ENCODE data around the gene CLDN24. TPM values are rescaled to one million over a fixed set of nuclear protein-coding genes. Genes with fewer than 3 reads are reported as not detected.
"Not testable (repeated sequence)": the region's sequence is repeated elsewhere in the genome, so short reads cannot be mapped to it uniquely, and the experiment has no call there.

CLDN24 gene
- total RNA-seq, 2 experiments from 2014 or later, result not detected

DNA sequence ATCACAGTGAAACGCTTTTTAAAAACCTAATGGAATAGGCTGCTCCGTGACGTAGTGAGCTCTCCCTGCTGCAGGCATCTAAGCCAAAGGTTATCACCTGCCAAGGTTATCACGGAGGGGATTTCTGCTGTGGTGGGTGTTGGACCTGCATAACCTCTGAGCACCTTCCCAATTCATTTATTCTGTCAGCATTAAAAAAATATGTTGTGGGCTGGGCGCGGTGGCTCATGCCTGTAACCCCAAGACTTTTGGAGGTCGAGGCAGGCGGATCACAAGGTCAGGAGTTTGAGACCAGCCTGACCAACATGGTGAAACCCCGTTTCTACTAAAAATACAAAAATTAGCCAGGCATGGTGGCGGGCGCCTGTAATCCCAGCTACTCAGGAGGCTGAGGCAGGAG lies 1.8 kb upstream of the CLDN24 start:
- H3K27me3 Mint-ChIP-seq; H3K9me3 Mint-ChIP-seq (ENCODE audit: low read depth); H3K4me3 Mint-ChIP-seq; H3K27ac Mint-ChIP-seq; ATAC-seq; CTCF ChIA-PET; DNase-seq; H3K36me3 Mint-ChIP-seq; H3K4me1 Mint-ChIP-seq: not testable (repeated sequence)

GRCh38 chr4:183323295-183323694 lies 1.1 kb upstream of the CLDN24 start:
- H3K27ac Mint-ChIP-seq, result no peak overlapping the region
- peaks cover 9% of the 10 kb centered on the region for H3K4me1 Mint-ChIP-seq
- H3K27me3 Mint-ChIP-seq, result peaks cover 9% of the 10 kb centered on the region
- H3K36me3 Mint-ChIP-seq, result no peaks in the 10 kb centered on the region
- no peak for DNase-seq
- no peak overlapping the region for H3K4me3 Mint-ChIP-seq
- ATAC-seq, result no peak
- peaks cover 2% of the 10 kb centered on the region for H3K9me3 Mint-ChIP-seq (ENCODE audit: low read depth)
- CTCF ChIA-PET, result no interaction called here

GRCh38 chr4:183321516-183321915 lies 710 bp downstream of the CLDN24 start:
- ATAC-seq (no peak), DNase-seq (no peak)
- peaks cover 9% of the 10 kb centered on the region for H3K4me1 Mint-ChIP-seq
- peaks cover 11% of the 10 kb centered on the region for H3K27me3 Mint-ChIP-seq
- H3K27ac Mint-ChIP-seq, result peak overlapping the region; percentile 62
- H3K4me3 Mint-ChIP-seq, result no peak overlapping the region
- H3K9me3 Mint-ChIP-seq (ENCODE audit: low read depth), result peaks cover 2% of the 10 kb centered on the region
- H3K36me3 Mint-ChIP-seq, result no peaks in the 10 kb centered on the region
- CTCF ChIA-PET, result no interaction called here

GRCh38 chr4:183321079-183321478 lies 1.1 kb downstream of the CLDN24 start:
- H3K9me3 Mint-ChIP-seq (ENCODE audit: low read depth), result peaks cover 1% of the 10 kb centered on the region
- CTCF ChIA-PET, result no interaction called here
- DNase-seq, result no peak
- peaks cover 9% of the 10 kb centered on the region for H3K4me1 Mint-ChIP-seq
- H3K36me3 Mint-ChIP-seq, result no peaks in the 10 kb centered on the region
- no peak overlapping the region for H3K4me3 Mint-ChIP-seq
- H3K27ac Mint-ChIP-seq, result peak overlapping the region; percentile 62
- peak; percentile 33 for ATAC-seq
- peaks cover 14% of the 10 kb centered on the region for H3K27me3 Mint-ChIP-seq

- no peaks in the 10 kb centered on the region for H3K36me3 Mint-ChIP-seq
- H3K27me3 Mint-ChIP-seq, result peaks cover 14% of the 10 kb centered on the region
- no peaks in the 10 kb centered on the region for H3K9me3 Mint-ChIP-seq (ENCODE audit: low read depth)
- H3K4me1 Mint-ChIP-seq, result peaks cover 9% of the 10 kb centered on the region
- ATAC-seq, result no peak
- no peak within 1 kb of the TSS for H3K4me3 Mint-ChIP-seq
- no peak for DNase-seq
- CTCF ChIA-PET, result no interaction called here
- H3K27ac Mint-ChIP-seq, result no peak within 1 kb of the TSS
Measured at GRCh38 chr4:183320211-183321059, 1.8 kb downstream of the CLDN24 start, which contains the start of gene CLDN22. Gene CLDN22 (minus strand): TSS chr4:183320276. CDS start chr4:183320218, 58 bp downstream.

DNA sequence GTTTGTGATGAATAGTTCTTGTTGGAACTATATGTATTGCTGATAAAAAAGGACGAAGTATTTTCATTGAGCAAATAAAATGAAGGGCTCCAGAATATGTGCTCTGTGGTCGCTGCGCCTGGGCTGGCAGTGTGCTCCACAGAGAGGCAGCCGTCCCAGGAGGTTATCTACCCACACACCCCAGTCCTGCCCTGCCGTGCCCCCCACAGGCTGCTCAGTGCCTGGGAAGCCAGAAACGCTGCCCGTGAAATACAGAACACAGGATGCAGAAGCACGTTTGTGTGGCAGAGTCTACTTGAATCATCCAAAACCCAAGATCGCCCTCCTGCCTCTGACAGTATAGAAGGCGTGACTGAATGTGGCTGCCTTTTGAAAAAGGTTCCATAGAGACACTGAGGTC lies 3.6 kb downstream of the CLDN24 start:
- ATAC-seq, result no peak
- Mint-ChIP-seq H3K27me3 (peaks cover 14% of the 10 kb centered on the region), H3K27ac (no peak overlapping the region), H3K36me3 (no peaks in the 10 kb centered on the region), H3K9me3 (ENCODE audit: low read depth) (no peaks in the 10 kb centered on the region), H3K4me3 (no peak overlapping the region), H3K4me1 (peaks cover 9% of the 10 kb centered on the region)
- no peak for DNase-seq
- CTCF ChIA-PET, result no interaction called here

GRCh38 chr4:183314806-183315205 lies 7.4 kb downstream of the CLDN24 start:
- no peak for ATAC-seq
- H3K27me3 Mint-ChIP-seq, result peaks cover 10% of the 10 kb centered on the region
- no peaks in the 10 kb centered on the region for H3K9me3 Mint-ChIP-seq (ENCODE audit: low read depth)
- no peak overlapping the region for H3K27ac Mint-ChIP-seq
- H3K4me3 Mint-ChIP-seq, result no peak overlapping the region
- CTCF ChIA-PET, result no interaction called here
- no peaks in the 10 kb centered on the region for H3K4me1 Mint-ChIP-seq
- DNase-seq, result no peak
- H3K36me3 Mint-ChIP-seq, result no peaks in the 10 kb centered on the region

DNA sequence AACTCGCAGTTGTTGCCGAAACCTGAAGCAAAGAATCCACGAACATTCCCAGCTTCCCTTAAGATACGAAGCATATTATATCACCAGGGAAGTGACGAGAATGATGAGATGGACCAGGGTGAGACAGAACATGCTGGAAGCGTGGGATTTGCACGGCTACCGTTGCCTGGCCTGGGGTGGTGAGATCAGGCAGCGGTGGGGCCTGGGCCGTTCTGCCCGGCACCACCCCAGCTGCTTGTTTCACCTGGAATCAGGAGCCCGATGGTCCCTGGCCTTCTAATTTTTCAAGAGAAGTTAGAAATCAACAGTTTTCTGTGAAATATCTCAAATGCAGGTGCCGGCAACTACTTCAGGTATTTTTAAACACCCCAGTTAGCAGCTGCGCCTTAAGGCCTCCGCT lies 7.9 kb downstream of the CLDN24 start:
- Mint-ChIP-seq H3K4me1 (no peaks in the 10 kb centered on the region), H3K9me3 (ENCODE audit: low read depth) (no peaks in the 10 kb centered on the region), H3K27ac (no peak overlapping the region), H3K4me3 (no peak overlapping the region), H3K36me3 (no peaks in the 10 kb centered on the region), H3K27me3 (peaks cover 9% of the 10 kb centered on the region)
- no peak for DNase-seq
- no peak for ATAC-seq
- CTCF ChIA-PET, result no interaction called here

- DNase-seq (no peak), ATAC-seq (no peak)
- CTCF ChIA-PET, result no interaction called here
- H3K4me1 Mint-ChIP-seq, result no peaks in the 10 kb centered on the region
- no peaks in the 10 kb centered on the region for H3K9me3 Mint-ChIP-seq (ENCODE audit: low read depth)
- H3K36me3 Mint-ChIP-seq, result no peaks in the 10 kb centered on the region
- no peak overlapping the region for H3K27ac Mint-ChIP-seq
- H3K27me3 Mint-ChIP-seq, result peaks cover 12% of the 10 kb centered on the region
- no peak overlapping the region for H3K4me3 Mint-ChIP-seq
Measured at GRCh38 chr4:183312841-183313240, 9.4 kb downstream of the CLDN24 start.

DNA sequence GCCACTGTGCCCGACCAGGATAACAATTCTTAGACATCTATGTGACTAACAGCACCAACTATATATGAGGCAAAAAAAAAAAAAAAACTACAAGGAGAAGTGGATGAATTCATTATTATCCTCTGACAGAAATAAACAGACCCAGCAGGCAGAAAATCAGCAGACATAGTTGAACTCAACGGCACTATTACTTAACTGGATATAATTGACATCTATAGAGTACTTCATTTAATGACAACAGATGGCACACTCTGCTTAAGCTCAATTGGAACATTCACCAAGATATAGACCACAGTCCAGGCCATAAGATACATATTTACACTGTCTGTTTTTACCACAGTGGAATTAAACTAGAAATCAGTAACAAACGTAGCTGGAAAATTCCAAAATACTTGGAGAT lies 15.4 kb downstream of the CLDN24 start:
- CTCF ChIA-PET, result no interaction called here
- DNase-seq (no peak), ATAC-seq (no peak)
- no peaks in the 10 kb centered on the region for H3K4me1 Mint-ChIP-seq
- H3K36me3 Mint-ChIP-seq, result no peaks in the 10 kb centered on the region
- H3K9me3 Mint-ChIP-seq (ENCODE audit: low read depth), result no peaks in the 10 kb centered on the region
- no peak overlapping the region for H3K27ac Mint-ChIP-seq
- H3K27me3 Mint-ChIP-seq, result peaks cover 26% of the 10 kb centered on the region
- H3K4me3 Mint-ChIP-seq, result no peak overlapping the region

DNA sequence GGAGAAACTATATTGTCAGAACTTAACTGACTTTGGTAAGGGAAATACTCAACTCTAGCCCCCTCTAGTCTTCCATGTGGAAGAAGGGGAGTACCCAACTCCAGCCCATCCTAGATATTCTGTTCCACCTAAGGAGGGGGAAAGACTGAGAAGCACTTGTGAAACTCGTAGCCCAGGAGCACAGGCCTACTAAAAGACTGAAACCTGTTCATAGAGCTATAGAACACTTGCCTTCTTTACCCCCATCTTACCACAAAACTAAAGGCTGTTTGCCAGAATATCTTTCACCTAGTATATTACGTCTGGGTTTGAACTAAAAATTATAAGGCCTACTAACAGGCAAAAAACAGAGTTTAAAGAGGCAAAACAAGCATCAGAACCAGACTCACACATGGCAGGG lies 17.7 kb downstream of the CLDN24 start:
- Mint-ChIP-seq H3K4me3 (no peak overlapping the region), H3K36me3 (no peaks in the 10 kb centered on the region), H3K4me1 (peaks cover 1% of the 10 kb centered on the region), H3K9me3 (ENCODE audit: low read depth) (no peaks in the 10 kb centered on the region), H3K27me3 (peaks cover 26% of the 10 kb centered on the region), H3K27ac (no peak overlapping the region)
- CTCF ChIA-PET, result no interaction called here
- DNase-seq (no peak), ATAC-seq (no peak)

GRCh38 chr4:183304067-183304466 lies 18.2 kb downstream of the CLDN24 start:
- DNase-seq (no peak), ATAC-seq (no peak)
- CTCF ChIA-PET, result no interaction called here
- H3K36me3 Mint-ChIP-seq, result no peaks in the 10 kb centered on the region
- H3K27ac Mint-ChIP-seq, result no peak overlapping the region
- H3K4me3 Mint-ChIP-seq, result no peak overlapping the region
- H3K27me3 Mint-ChIP-seq, result peaks cover 23% of the 10 kb centered on the region
- no peaks in the 10 kb centered on the region for H3K9me3 Mint-ChIP-seq (ENCODE audit: low read depth)
- peaks cover 3% of the 10 kb centered on the region for H3K4me1 Mint-ChIP-seq

- H3K27me3 Mint-ChIP-seq, result peaks cover 20% of the 10 kb centered on the region
- no peak overlapping the region for H3K27ac Mint-ChIP-seq
- no peaks in the 10 kb centered on the region for H3K9me3 Mint-ChIP-seq (ENCODE audit: low read depth)
- ATAC-seq (no peak), DNase-seq (no peak)
- H3K4me1 Mint-ChIP-seq, result peaks cover 3% of the 10 kb centered on the region
- no peak overlapping the region for H3K4me3 Mint-ChIP-seq
- no peaks in the 10 kb centered on the region for H3K36me3 Mint-ChIP-seq
- CTCF ChIA-PET, result no interaction called here
Measured at GRCh38 chr4:183303301-183303700, 18.9 kb downstream of the CLDN24 start.

DNA sequence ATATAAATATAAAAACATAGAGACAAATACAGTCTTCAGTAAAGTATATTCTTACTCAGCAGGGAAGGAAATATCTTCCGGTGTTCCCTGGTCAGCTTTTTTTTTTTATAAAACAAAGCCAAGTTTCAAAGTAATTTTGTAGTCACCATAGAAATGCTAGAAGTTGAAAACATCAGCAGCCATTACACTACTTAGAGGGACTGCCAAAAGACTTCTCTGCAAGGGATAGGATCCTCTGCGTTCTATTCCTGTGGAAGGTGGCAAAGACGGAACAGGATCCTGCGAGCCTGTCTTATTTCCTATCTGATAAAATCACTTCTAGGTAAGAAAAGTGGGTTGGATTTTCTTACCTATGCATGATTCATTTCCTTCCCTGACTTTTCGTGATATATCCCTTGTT lies 21.6 kb downstream of the CLDN24 start:
- Mint-ChIP-seq H3K27ac (no peak overlapping the region), H3K4me1 (peaks cover 3% of the 10 kb centered on the region), H3K27me3 (peaks cover 11% of the 10 kb centered on the region), H3K4me3 (no peak overlapping the region), H3K9me3 (ENCODE audit: low read depth) (no peaks in the 10 kb centered on the region), H3K36me3 (no peaks in the 10 kb centered on the region)
- ATAC-seq, result no peak
- CTCF ChIA-PET, result no interaction called here
- no peak for DNase-seq

Data from activated CD8-positive, alpha-beta memory T cell treated with anti-CD3 and anti-CD28 coated beads, Interleukin-2, amount 10 ng/mL, durations not matched to agents 7 days and 5 days (primary cell).